Activated gamma-delta T cell (primary cell): ENCODE measurements around the gene CDCA8.
"Not testable (repeated sequence)": the region's sequence is repeated elsewhere in the genome, so short reads cannot be mapped to it uniquely, and the experiment has no call there.

ENCODE experiments used
- DNase-seq: peaks from one replicate; lab custom pipeline; 2025; lab: John Stamatoyannopoulos, UW

CDCA8 gene

GRCh38 chr1:37738619-37739018 is 46.3 kb downstream of the CDCA8 start:
- DNase-seq, result not testable (repeated sequence)

GRCh38 chr1:37739222-37739621 is 46.9 kb downstream of the CDCA8 start:
- no peak for DNase-seq

GRCh38 chr1:37741130-37741529 is 48.8 kb downstream of the CDCA8 start:
- no peak for DNase-seq

- no peak for DNase-seq
Measured at GRCh38 chr1:37741662-37742061, 49.3 kb downstream of the CDCA8 start.

- no peak for DNase-seq
Measured at GRCh38 chr1:37746806-37747205, 54.5 kb downstream of the CDCA8 start.

GRCh38 chr1:37748565-37748964 is 56.2 kb downstream of the CDCA8 start:
- DNase-seq, result no peak

GRCh38 chr1:37752213-37752582 is 59.9 kb downstream of the CDCA8 start:
- no peak for DNase-seq

- no peak for DNase-seq
Measured at GRCh38 chr1:37752583-37753471, 60.5 kb downstream of the CDCA8 start.

GRCh38 chr1:37753473-37754321 is 61.4 kb downstream of the CDCA8 start:
- no peak for DNase-seq

GRCh38 chr1:37755290-37755689 is 63.0 kb downstream of the CDCA8 start:
- no peak for DNase-seq

GRCh38 chr1:37755951-37756560 is 63.7 kb downstream of the CDCA8 start:
- DNase-seq, result no peak
